Parathyroid adenoma (tissue), 2 donors: ENCODE data around the gene BBS9.

Experiments used
- H2AFZ ChIP-seq: fragments of 300-600 bp; sonication (generic); one replicate; pipeline ENCODE4 v1.7.0; 2017; ENCODE audit warnings: antibody characterized with exemption, mild to moderate bottlenecking
- H3K27ac ChIP-seq: fragments of 300-600 bp; sonication (generic); one replicate; pipeline ENCODE4 v1.7.0; 2017
- H3K27me3 ChIP-seq: fragments of 300-600 bp; sonication (generic); one replicate; pipeline ENCODE4 v1.7.0; 2017; ENCODE audit warnings: low read length; ENCODE audit not compliant: control insufficient read depth, insufficient read depth
- H3K36me3 ChIP-seq: fragments of 300-600 bp; sonication (generic); one replicate; pipeline ENCODE4 v1.7.0; 2017; ENCODE audit warnings: low read length; ENCODE audit not compliant: control insufficient read depth, insufficient read depth
- H3K4me1 ChIP-seq: fragments of 300-600 bp; sonication (generic); one replicate; pipeline ENCODE4 v1.7.0; 2017; ENCODE audit warnings: control low read depth
- H3K4me2 ChIP-seq: fragments of 300-600 bp; sonication (generic); one replicate; pipeline ENCODE4 v1.7.0; 2017; ENCODE audit warnings: low read length
- H3K4me3 ChIP-seq: fragments of 300-600 bp; sonication (generic); one replicate; pipeline ENCODE4 v1.7.0; 2017; ENCODE audit warnings: low read depth, low read length
- H3K79me2 ChIP-seq: fragments of 300-600 bp; sonication (generic); one replicate; pipeline ENCODE4 v1.7.0; 2017; ENCODE audit warnings: control low read depth
- H3K9ac ChIP-seq: fragments of 300-600 bp; sonication (generic); one replicate; pipeline ENCODE4 v1.7.0; 2017; ENCODE audit warnings: mild to moderate bottlenecking
- H3K9me3 ChIP-seq: fragments of 300-600 bp; sonication (generic); one replicate; pipeline ENCODE4 v1.7.0; 2017; ENCODE audit warnings: low read length; ENCODE audit not compliant: control insufficient read depth
- CTCF ChIP-seq: fragments of 300-600 bp; sonication (generic); IDR thresholded peaks from one replicate; pipeline ENCODE4 v1.7.0; 2017; ENCODE audit warnings: antibody characterized with exemption, mild to moderate bottlenecking
- donor health status: primary hyperparathyroidism.

Gene BBS9

GRCh38 chr7:33558549-33559323, 429.4 kb downstream of the BBS9 start:
- H3K9me3 ChIP-seq: no peaks in the 10 kb centered on the region
- H3K36me3 ChIP-seq: no peaks in the 10 kb centered on the region
- no peaks in the 10 kb centered on the region for H3K79me2 ChIP-seq
- no peaks in the 10 kb centered on the region for H3K27me3 ChIP-seq
- no peak overlapping the region for H3K4me3 ChIP-seq
- TF ChIP-seq CTCF: no peak
- H2AFZ ChIP-seq: no peak overlapping the region
- no peaks in the 10 kb centered on the region for H3K4me1 ChIP-seq
- no peak overlapping the region for H3K27ac ChIP-seq
- no peak overlapping the region for H3K4me2 ChIP-seq
- H3K9ac ChIP-seq: no peak overlapping the region

GRCh38 chr7:33559324-33559710, 430.0 kb downstream of the BBS9 start:
- Histone ChIP-seq H3K4me1 (no peaks in the 10 kb centered on the region), H3K27ac (no peak overlapping the region), H3K4me3 (no peak overlapping the region), H2AFZ (no peak overlapping the region), H3K36me3 (no peaks in the 10 kb centered on the region), H3K9ac (no peak overlapping the region), H3K79me2 (no peaks in the 10 kb centered on the region), H3K4me2 (no peak overlapping the region), H3K27me3 (no peaks in the 10 kb centered on the region), H3K9me3 (no peaks in the 10 kb centered on the region)
- no peak for TF ChIP-seq CTCF

GRCh38 chr7:33562996-33563395, 433.6 kb downstream of the BBS9 start:
- no peak overlapping the region for H3K27ac ChIP-seq
- H3K79me2 ChIP-seq: no peaks in the 10 kb centered on the region
- H3K9me3 ChIP-seq: no peaks in the 10 kb centered on the region
- no peak overlapping the region for H3K4me3 ChIP-seq
- H3K4me2 ChIP-seq: no peak overlapping the region
- H3K9ac ChIP-seq: no peak overlapping the region
- H3K36me3 ChIP-seq: no peaks in the 10 kb centered on the region
- no peaks in the 10 kb centered on the region for H3K27me3 ChIP-seq
- no peak overlapping the region for H2AFZ ChIP-seq
- H3K4me1 ChIP-seq: no peaks in the 10 kb centered on the region
- no peak for TF ChIP-seq CTCF

GRCh38 chr7:33563651-33564050, 434.3 kb downstream of the BBS9 start:
- no peak overlapping the region for H2AFZ ChIP-seq
- no peak for TF ChIP-seq CTCF
- no peaks in the 10 kb centered on the region for H3K27me3 ChIP-seq
- H3K27ac ChIP-seq: no peak overlapping the region
- H3K4me3 ChIP-seq: no peak overlapping the region
- H3K4me1 ChIP-seq: no peaks in the 10 kb centered on the region
- H3K9ac ChIP-seq: no peak overlapping the region
- H3K79me2 ChIP-seq: no peaks in the 10 kb centered on the region
- no peaks in the 10 kb centered on the region for H3K9me3 ChIP-seq
- H3K36me3 ChIP-seq: no peaks in the 10 kb centered on the region
- no peak overlapping the region for H3K4me2 ChIP-seq

- no peaks in the 10 kb centered on the region for H3K9me3 ChIP-seq
- H3K36me3 ChIP-seq: no peaks in the 10 kb centered on the region
- H3K9ac ChIP-seq: no peak overlapping the region
- H3K4me3 ChIP-seq: no peak overlapping the region
- no peaks in the 10 kb centered on the region for H3K4me1 ChIP-seq
- H3K27me3 ChIP-seq: no peaks in the 10 kb centered on the region
- no peak overlapping the region for H3K4me2 ChIP-seq
- H3K27ac ChIP-seq: no peak overlapping the region
- H2AFZ ChIP-seq: no peak overlapping the region
- no peak for TF ChIP-seq CTCF
- H3K79me2 ChIP-seq: no peaks in the 10 kb centered on the region
These were observed 448.8 kb downstream of the BBS9 start for GRCh38 chr7:33578166-33578565.
